Sigmoid colon (tissue), 4 donors: ENCODE data around the gene LSMEM2.

Source experiments
- EP300 ChIP-seq, 4 donors: sonication (generic); formaldehyde crosslinking; IDR thresholded peaks; one replicate each; pipeline ENCODE4 v1.6.1; 2017; ENCODE audit warnings: antibody characterized with exemption in 4 of 4
- POLR2A ChIP-seq, 2 donors: fragments of 450-650 bp; IDR thresholded peaks; one replicate each; pipeline ENCODE4 v1.6.1; 2016; ENCODE audit warnings: antibody characterized with exemption in 2 of 2, mild to moderate bottlenecking in 2 of 2, moderate library complexity in 2 of 2
- POLR2AphosphoS5 ChIP-seq, 4 donors: sonication (generic); formaldehyde crosslinking; IDR thresholded peaks; one replicate each; pipeline ENCODE4 v1.6.1; 2017; ENCODE audit warnings: antibody characterized with exemption in 4 of 4
- TF ChIP-seq, protein P1 (sequence below), 4 experiments: fragments of 450-650 bp in 3 of 4; fragments of 200-600 bp in 1 of 4; IDR thresholded peaks; one replicate each; pipeline ENCODE4 v1.5.1; 2016 to 2019; ENCODE audit warnings: antibody characterized with exemption in 4 of 4, mild to moderate bottlenecking in 3 of 4, moderate library complexity in 2 of 4

GRCh38 chr3:50318163-50318562 is 39.3 kb downstream of the LSMEM2 start:
- TF ChIP-seq, protein P1, sequence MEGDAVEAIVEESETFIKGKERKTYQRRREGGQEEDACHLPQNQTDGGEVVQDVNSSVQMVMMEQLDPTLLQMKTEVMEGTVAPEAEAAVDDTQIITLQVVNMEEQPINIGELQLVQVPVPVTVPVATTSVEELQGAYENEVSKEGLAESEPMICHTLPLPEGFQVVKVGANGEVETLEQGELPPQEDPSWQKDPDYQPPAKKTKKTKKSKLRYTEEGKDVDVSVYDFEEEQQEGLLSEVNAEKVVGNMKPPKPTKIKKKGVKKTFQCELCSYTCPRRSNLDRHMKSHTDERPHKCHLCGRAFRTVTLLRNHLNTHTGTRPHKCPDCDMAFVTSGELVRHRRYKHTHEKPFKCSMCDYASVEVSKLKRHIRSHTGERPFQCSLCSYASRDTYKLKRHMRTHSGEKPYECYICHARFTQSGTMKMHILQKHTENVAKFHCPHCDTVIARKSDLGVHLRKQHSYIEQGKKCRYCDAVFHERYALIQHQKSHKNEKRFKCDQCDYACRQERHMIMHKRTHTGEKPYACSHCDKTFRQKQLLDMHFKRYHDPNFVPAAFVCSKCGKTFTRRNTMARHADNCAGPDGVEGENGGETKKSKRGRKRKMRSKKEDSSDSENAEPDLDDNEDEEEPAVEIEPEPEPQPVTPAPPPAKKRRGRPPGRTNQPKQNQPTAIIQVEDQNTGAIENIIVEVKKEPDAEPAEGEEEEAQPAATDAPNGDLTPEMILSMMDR (IDR thresholded peaks at IDR 0.05) = no peak
- no peak for TF ChIP-seq POLR2A (IDR thresholded peaks at IDR 0.05)
- no peak for TF ChIP-seq POLR2AphosphoS5 (IDR thresholded peaks at IDR 0.05)
- no peak for TF ChIP-seq EP300 (IDR thresholded peaks at IDR 0.05)
